ENCODE data around the gene LDHAL6B. TPM values are rescaled to one million over a fixed set of nuclear protein-coding genes. Genes with fewer than 3 reads are reported as not detected.
A peak's percentile ranks its signal among the peaks of the same experiment; 100 is the strongest.

LDHAL6B gene
- total RNA-seq, 2 experiments from 2014 or later: not detected

- DNase-seq (no peak), ATAC-seq (ENCODE audit: poor library complexity) (no peak)
- H3K27me3 ChIP-seq (ENCODE audit: control insufficient read depth in 1 of 2, insufficient read depth in 2 of 2, low read length in 2 of 2): no peaks in the 10 kb centered on the region
- TF ChIP-seq CTCF (IDR thresholded peaks at IDR 0.05): no peak
- H3K36me3 ChIP-seq (ENCODE audit: insufficient read depth, low read length): no peaks in the 10 kb centered on the region
- H3K9me3 Mint-ChIP-seq: no peaks in the 10 kb centered on the region
- ChIA-PET POLR2A (no interaction called here), CTCF (no interaction called here)
- peaks cover 15% of the 10 kb centered on the region for H3K27me3 Mint-ChIP-seq
- H3K27ac ChIP-seq (ENCODE audit: low read depth in 1 of 2, low read length in 2 of 2): no peak overlapping the region
- H3K27ac Mint-ChIP-seq: no peak overlapping the region
- H3K36me3 Mint-ChIP-seq (ENCODE audit: low read depth): no peaks in the 10 kb centered on the region
- H3K9me3 ChIP-seq (ENCODE audit: control insufficient read depth in 1 of 2, insufficient read depth in 1 of 2, low read length in 2 of 2): peaks cover 5 to 9% of the 10 kb centered on the region in 2 experiments
- H3K4me3 Mint-ChIP-seq: no peak overlapping the region
- intact Hi-C loops (cut with DNase I, micrococcal nuclease): no loop called here
- no peaks in the 10 kb centered on the region for H3K4me1 ChIP-seq (ENCODE audit: insufficient read depth, low read length)
- no peaks in the 10 kb centered on the region for H3K4me1 Mint-ChIP-seq (ENCODE audit: low read depth)
- H3K4me3 ChIP-seq (ENCODE audit: low read length): no peak overlapping the region
These were observed 25.6 kb upstream of the LDHAL6B start for GRCh38 chr15:59180945-59181600.

- no peaks in the 10 kb centered on the region for H3K4me1 ChIP-seq (ENCODE audit: insufficient read depth, low read length)
- ChIA-PET CTCF (no interaction called here), POLR2A (no interaction called here)
- no peak for TF ChIP-seq CTCF (IDR thresholded peaks at IDR 0.05)
- H3K27me3 Mint-ChIP-seq: peaks cover 7% of the 10 kb centered on the region
- H3K4me3 Mint-ChIP-seq: no peak overlapping the region
- peaks cover 5 to 9% of the 10 kb centered on the region in 2 experiments for H3K9me3 ChIP-seq (ENCODE audit: control insufficient read depth in 1 of 2, insufficient read depth in 1 of 2, low read length in 2 of 2)
- no peak overlapping the region for H3K27ac Mint-ChIP-seq
- no peaks in the 10 kb centered on the region for H3K27me3 ChIP-seq (ENCODE audit: control insufficient read depth in 1 of 2, insufficient read depth in 2 of 2, low read length in 2 of 2)
- ATAC-seq (ENCODE audit: poor library complexity) (no peak), DNase-seq (peak in 2 of 14 experiments; percentile 36 to 46)
- intact Hi-C loops (cut with DNase I, micrococcal nuclease): no loop called here
- H3K27ac ChIP-seq (ENCODE audit: low read depth in 1 of 2, low read length in 2 of 2): no peak overlapping the region
- no peaks in the 10 kb centered on the region for H3K9me3 Mint-ChIP-seq
- no peaks in the 10 kb centered on the region for H3K36me3 Mint-ChIP-seq (ENCODE audit: low read depth)
- no peak overlapping the region for H3K4me3 ChIP-seq (ENCODE audit: low read length)
- H3K36me3 ChIP-seq (ENCODE audit: insufficient read depth, low read length): no peaks in the 10 kb centered on the region
- H3K4me1 Mint-ChIP-seq (ENCODE audit: low read depth): no peaks in the 10 kb centered on the region
These were observed 20.9 kb upstream of the LDHAL6B start for GRCh38 chr15:59185725-59186124.

- Mint-ChIP-seq H3K4me1 (ENCODE audit: low read depth) (no peaks in the 10 kb centered on the region), H3K36me3 (ENCODE audit: low read depth) (no peaks in the 10 kb centered on the region), H3K27ac (no peak overlapping the region), H3K9me3 (no peaks in the 10 kb centered on the region), H3K27me3 (peaks cover 10% of the 10 kb centered on the region), H3K4me3 (no peak overlapping the region)
- H3K27ac ChIP-seq (ENCODE audit: low read depth in 1 of 2, low read length in 2 of 2): no peak overlapping the region
- H3K4me3 ChIP-seq (ENCODE audit: low read length): no peak overlapping the region
- no peaks in the 10 kb centered on the region for H3K27me3 ChIP-seq (ENCODE audit: control insufficient read depth in 1 of 2, insufficient read depth in 2 of 2, low read length in 2 of 2)
- H3K4me1 ChIP-seq (ENCODE audit: insufficient read depth, low read length): no peaks in the 10 kb centered on the region
- ATAC-seq (ENCODE audit: poor library complexity) (no peak), DNase-seq (no peak)
- no peaks in the 10 kb centered on the region for H3K36me3 ChIP-seq (ENCODE audit: insufficient read depth, low read length)
- intact Hi-C loops (cut with DNase I, micrococcal nuclease): no loop called here
- peaks cover 4 to 9% of the 10 kb centered on the region in 2 experiments for H3K9me3 ChIP-seq (ENCODE audit: control insufficient read depth in 1 of 2, insufficient read depth in 1 of 2, low read length in 2 of 2)
- TF ChIP-seq CTCF (IDR thresholded peaks at IDR 0.05): no peak
- CTCF ChIA-PET: no interaction called here
- POLR2A ChIA-PET: no interaction called here
These were observed 20.1 kb upstream of the LDHAL6B start for GRCh38 chr15:59186501-59186900.
